Frontal cortex (tissue), 4 donors: ENCODE measurements around the gene LRRC74A. TPM values are rescaled to one million over a fixed set of nuclear protein-coding genes. Genes with fewer than 3 reads are reported as not detected.

Experiments used
- DNase-seq, 2 donors: peaks; one replicate each; pipeline ENCODE4 v3.0.0; 2012; ENCODE audit warnings: low spot score in 2 of 2
- FAIRE-seq: peaks from 2 replicates; lab custom pipeline; 2012; peaks lifted over from hg19 to GRCh38; lab: Jason Lieb, UNC
- total RNA-seq: library from RNA; depleted of rRNA; stranded (reverse); fragments of >200 nt; gene quantifications from one replicate; pipeline ENCODE4 v1.2.3, GENCODE V29; 2014
- donor health status: control.
- donor health status: control.
- donor health status: control.

Gene LRRC74A
- total RNA-seq, 1 donor from 2014 or later = not detected

GRCh38 chr14:76837524-76837923 lies 11.3 kb downstream of the LRRC74A start:
- DNase-seq = no peak
- no peak for FAIRE-seq

GRCh38 chr14:76842414-76842813 lies 16.2 kb downstream of the LRRC74A start:
- no peak for DNase-seq

GRCh38 chr14:76844223-76844622 lies 18.0 kb downstream of the LRRC74A start:
- DNase-seq = no peak
- no peak for FAIRE-seq

More at GRCh38 chr14:76842414-76842813, 16.2 kb downstream of the LRRC74A start:
- FAIRE-seq = no peak

GRCh38 chr14:76846331-76847047 lies 20.3 kb downstream of the LRRC74A start:
- DNase-seq (no peak), FAIRE-seq (no peak)

- DNase-seq (no peak), FAIRE-seq (no peak)
Measured at GRCh38 chr14:76848879-76849278, 22.7 kb downstream of the LRRC74A start.

- no peak for FAIRE-seq
- no peak for DNase-seq
Measured at GRCh38 chr14:76855066-76855465, 28.9 kb downstream of the LRRC74A start.

GRCh38 chr14:76856769-76857168 lies 30.6 kb downstream of the LRRC74A start:
- FAIRE-seq (no peak), DNase-seq (no peak)

- DNase-seq (no peak), FAIRE-seq (no peak)
Measured at GRCh38 chr14:76861574-76862255, 35.5 kb downstream of the LRRC74A start.

- no peak for FAIRE-seq
- no peak for DNase-seq
Measured at GRCh38 chr14:76862546-76863282, 36.5 kb downstream of the LRRC74A start.

- no peak for FAIRE-seq
- no peak for DNase-seq
Measured at GRCh38 chr14:76863724-76864407, 37.7 kb downstream of the LRRC74A start.

- FAIRE-seq (no peak), DNase-seq (no peak)
Measured at GRCh38 chr14:76866456-76866855, 40.2 kb downstream of the LRRC74A start.

- no peak for FAIRE-seq
- DNase-seq = no peak
Measured at GRCh38 chr14:76867516-76868453, 41.6 kb downstream of the LRRC74A start.

- DNase-seq = no peak
- FAIRE-seq = no peak
Measured at GRCh38 chr14:76868454-76869170, 42.4 kb downstream of the LRRC74A start.

GRCh38 chr14:76870166-76870565 lies 44.0 kb downstream of the LRRC74A start:
- DNase-seq (no peak), FAIRE-seq (no peak)

- FAIRE-seq (no peak), DNase-seq (peak; percentile 54 to 72)
Measured at GRCh38 chr14:76872796-76873432, 46.7 kb downstream of the LRRC74A start.

GRCh38 chr14:76874734-76875133 lies 48.5 kb downstream of the LRRC74A start:
- DNase-seq (no peak), FAIRE-seq (no peak)

GRCh38 chr14:76876076-76876475 lies 49.9 kb downstream of the LRRC74A start:
- DNase-seq (peak; percentile 62 to 81), FAIRE-seq (no peak)

- FAIRE-seq (no peak), DNase-seq (no peak)
Measured at GRCh38 chr14:76877871-76878270, 51.7 kb downstream of the LRRC74A start.
